Measurements from ENCODE around the gene TMED10.

DNA sequence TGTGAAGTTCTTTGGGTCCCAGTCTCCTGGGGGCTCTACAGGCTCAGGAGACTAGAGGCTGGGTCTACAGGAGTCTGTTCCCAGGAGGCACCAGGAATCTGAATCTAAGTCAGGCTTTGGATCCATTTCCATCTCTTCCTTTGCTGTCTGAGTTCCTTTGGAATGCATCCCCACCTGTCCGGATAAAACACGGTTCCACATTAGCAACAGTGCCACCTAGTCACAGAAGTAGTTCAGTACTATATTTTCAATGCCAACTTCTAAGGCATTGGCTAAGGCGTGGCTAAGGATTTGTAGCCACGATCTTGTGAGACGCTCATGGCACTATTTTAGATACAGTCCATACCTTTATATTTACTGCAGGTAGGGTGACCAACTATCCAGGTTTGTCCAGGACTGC lies 91.9 kb downstream of the TMED10 start:
- TF ChIP-seq EP300 (IDR thresholded peaks at IDR 0.05; ENCODE audit: borderline replicate concordance), result no peak
- TF ChIP-seq, protein P1, sequence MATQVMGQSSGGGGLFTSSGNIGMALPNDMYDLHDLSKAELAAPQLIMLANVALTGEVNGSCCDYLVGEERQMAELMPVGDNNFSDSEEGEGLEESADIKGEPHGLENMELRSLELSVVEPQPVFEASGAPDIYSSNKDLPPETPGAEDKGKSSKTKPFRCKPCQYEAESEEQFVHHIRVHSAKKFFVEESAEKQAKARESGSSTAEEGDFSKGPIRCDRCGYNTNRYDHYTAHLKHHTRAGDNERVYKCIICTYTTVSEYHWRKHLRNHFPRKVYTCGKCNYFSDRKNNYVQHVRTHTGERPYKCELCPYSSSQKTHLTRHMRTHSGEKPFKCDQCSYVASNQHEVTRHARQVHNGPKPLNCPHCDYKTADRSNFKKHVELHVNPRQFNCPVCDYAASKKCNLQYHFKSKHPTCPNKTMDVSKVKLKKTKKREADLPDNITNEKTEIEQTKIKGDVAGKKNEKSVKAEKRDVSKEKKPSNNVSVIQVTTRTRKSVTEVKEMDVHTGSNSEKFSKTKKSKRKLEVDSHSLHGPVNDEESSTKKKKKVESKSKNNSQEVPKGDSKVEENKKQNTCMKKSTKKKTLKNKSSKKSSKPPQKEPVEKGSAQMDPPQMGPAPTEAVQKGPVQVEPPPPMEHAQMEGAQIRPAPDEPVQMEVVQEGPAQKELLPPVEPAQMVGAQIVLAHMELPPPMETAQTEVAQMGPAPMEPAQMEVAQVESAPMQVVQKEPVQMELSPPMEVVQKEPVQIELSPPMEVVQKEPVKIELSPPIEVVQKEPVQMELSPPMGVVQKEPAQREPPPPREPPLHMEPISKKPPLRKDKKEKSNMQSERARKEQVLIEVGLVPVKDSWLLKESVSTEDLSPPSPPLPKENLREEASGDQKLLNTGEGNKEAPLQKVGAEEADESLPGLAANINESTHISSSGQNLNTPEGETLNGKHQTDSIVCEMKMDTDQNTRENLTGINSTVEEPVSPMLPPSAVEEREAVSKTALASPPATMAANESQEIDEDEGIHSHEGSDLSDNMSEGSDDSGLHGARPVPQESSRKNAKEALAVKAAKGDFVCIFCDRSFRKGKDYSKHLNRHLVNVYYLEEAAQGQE (IDR thresholded peaks at IDR 0.05; ENCODE audit: low read depth), result no peak
- TF ChIP-seq RAD21 (IDR thresholded peaks at IDR 0.05; ENCODE audit: low read depth), result peak; percentile 50
- no peak for TF ChIP-seq TAF1 (IDR thresholded peaks at IDR 0.05; ENCODE audit: low read depth)
- no peak for TF ChIP-seq CREB1 (IDR thresholded peaks at IDR 0.05; ENCODE audit: low read depth)
- no peak for TF ChIP-seq CEBPB (IDR thresholded peaks at IDR 0.05)
- TF ChIP-seq MAX (IDR thresholded peaks at IDR 0.05), result no peak
- no peak for TF ChIP-seq ZBTB7A (IDR thresholded peaks at IDR 0.05; ENCODE audit: low read depth)
